ENCODE data around the gene SERINC2. TPM values are rescaled to one million over a fixed set of nuclear protein-coding genes. Genes with fewer than 3 reads are reported as not detected.
"Not testable (repeated sequence)": the region's sequence is repeated elsewhere in the genome, so short reads cannot be mapped to it uniquely, and the experiment has no call there.

Gene SERINC2
- total RNA-seq, 3 donors from 2014 or later = 0.13 to 0.35 (median 0.18) TPM

DNA sequence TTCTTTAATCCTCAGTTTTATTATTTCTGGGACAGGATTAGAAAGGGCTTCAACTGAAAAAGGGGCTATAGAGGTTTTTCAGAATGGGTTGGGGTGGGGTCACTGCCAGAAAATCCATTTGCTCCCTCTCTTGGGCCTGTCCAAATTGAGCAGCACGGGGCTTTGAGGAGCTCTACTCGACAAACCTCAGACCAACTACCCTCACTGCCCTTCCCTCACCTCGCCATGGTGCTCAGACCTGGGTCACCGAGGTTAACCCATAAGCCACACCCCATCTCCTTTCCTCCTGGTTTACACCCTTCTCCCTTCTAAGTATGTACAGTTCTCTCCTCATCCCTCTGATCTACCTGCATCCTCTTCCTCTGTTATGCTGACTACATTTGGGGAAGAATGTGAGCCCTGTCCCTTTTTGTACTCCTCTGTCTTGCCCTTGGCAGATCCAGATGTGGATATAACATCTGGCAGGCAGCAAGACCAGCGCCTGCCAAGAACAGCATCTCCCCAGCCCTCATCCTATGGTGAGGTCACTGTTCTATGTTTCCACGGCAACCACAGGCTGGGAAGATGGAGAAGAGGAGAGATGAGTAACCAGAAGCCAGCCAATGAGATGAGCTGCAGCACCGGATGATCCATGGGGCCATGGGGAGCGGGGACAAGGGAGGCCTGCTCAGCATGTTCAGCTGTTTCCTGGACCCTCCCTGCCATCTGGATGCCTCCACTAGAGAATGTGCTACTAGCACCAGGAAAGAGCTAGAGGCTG, 36.5 kb upstream of the SERINC2 start:
- Mint-ChIP-seq H3K9me3 (no peaks in the 10 kb centered on the region), H3K4me3 (no peak overlapping the region), H3K4me1 (ENCODE audit: low read depth) (peaks cover 13% of the 10 kb centered on the region), H3K27me3 (ENCODE audit: low read depth) (peaks cover 4% of the 10 kb centered on the region), H3K36me3 (ENCODE audit: insufficient read depth) (no peaks in the 10 kb centered on the region)
- no peak for DNase-seq
- no peak for ATAC-seq

DNA sequence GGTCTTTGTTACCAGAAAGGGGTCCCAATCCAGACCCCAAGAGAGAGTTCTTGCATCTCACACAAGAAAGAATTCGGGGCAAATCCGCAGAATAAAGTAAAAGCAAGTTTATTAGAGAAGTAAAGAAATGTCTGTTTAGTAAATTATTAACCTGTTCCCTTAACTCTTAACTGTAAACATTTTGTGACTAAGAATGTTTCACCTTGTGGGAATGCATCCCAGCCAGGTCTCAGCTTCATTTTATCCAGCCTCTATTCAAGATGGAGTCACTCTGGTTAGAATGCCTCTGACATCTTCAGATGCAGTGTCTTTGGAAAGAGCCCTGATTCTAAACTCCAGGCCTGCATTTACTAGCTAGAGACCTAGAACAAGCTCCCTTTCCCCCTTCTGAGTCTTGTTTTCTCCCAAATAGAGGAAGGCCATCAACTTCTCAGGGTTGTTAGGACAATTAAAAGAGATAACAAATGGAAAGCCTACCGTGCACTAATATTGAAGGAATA, 35.6 kb upstream of the SERINC2 start:
- Mint-ChIP-seq H3K9me3 (no peaks in the 10 kb centered on the region), H3K4me1 (ENCODE audit: low read depth) (peaks cover 11% of the 10 kb centered on the region), H3K36me3 (ENCODE audit: insufficient read depth) (no peaks in the 10 kb centered on the region), H3K27me3 (ENCODE audit: low read depth) (peaks cover 10% of the 10 kb centered on the region), H3K4me3 (no peak overlapping the region)
- no peak for ATAC-seq
- no peak for DNase-seq

DNA sequence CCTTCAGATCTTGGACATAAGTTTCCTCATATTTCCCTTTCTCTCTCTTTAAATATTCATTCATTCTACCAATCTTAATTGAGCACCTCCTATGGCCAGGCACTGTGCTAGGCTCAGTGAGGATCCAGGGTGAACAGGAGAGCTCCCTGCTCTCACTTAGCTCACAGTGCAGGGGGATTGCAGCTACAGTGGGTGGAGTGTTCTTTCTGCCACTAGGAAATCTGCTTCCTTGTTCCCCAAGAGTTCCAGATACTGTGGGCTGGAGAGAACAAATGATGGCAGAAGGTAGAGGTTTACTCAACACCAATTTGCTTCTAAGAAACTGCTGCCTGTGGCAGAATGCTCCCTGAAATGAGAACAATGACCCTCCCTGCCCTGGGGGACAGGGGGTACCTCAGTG, 35.0 kb upstream of the SERINC2 start:
- DNase-seq (no peak), ATAC-seq (no peak)
- Mint-ChIP-seq H3K36me3 (ENCODE audit: insufficient read depth) (no peaks in the 10 kb centered on the region), H3K4me3 (no peak overlapping the region), H3K4me1 (ENCODE audit: low read depth) (peaks cover 7% of the 10 kb centered on the region), H3K9me3 (no peaks in the 10 kb centered on the region), H3K27me3 (ENCODE audit: low read depth) (peaks cover 12% of the 10 kb centered on the region)

- no peaks in the 10 kb centered on the region for H3K4me1 Mint-ChIP-seq (ENCODE audit: low read depth)
- ATAC-seq (no peak), DNase-seq (no peak)
- H3K27me3 Mint-ChIP-seq (ENCODE audit: low read depth) = peaks cover 18% of the 10 kb centered on the region
- H3K4me3 Mint-ChIP-seq = no peak overlapping the region
- H3K36me3 Mint-ChIP-seq (ENCODE audit: insufficient read depth) = no peaks in the 10 kb centered on the region
- H3K9me3 Mint-ChIP-seq = no peaks in the 10 kb centered on the region
Measured at GRCh38 chr1:31380181-31380580, 32.8 kb upstream of the SERINC2 start.

GRCh38 chr1:31381394-31382294, 31.4 kb upstream of the SERINC2 start:
- Mint-ChIP-seq H3K4me1 (ENCODE audit: low read depth) (no peaks in the 10 kb centered on the region), H3K36me3 (ENCODE audit: insufficient read depth) (no peaks in the 10 kb centered on the region), H3K4me3 (no peak overlapping the region), H3K9me3 (no peaks in the 10 kb centered on the region), H3K27me3 (ENCODE audit: low read depth) (peaks cover 27% of the 10 kb centered on the region)
- ATAC-seq (no peak), DNase-seq (no peak)

DNA sequence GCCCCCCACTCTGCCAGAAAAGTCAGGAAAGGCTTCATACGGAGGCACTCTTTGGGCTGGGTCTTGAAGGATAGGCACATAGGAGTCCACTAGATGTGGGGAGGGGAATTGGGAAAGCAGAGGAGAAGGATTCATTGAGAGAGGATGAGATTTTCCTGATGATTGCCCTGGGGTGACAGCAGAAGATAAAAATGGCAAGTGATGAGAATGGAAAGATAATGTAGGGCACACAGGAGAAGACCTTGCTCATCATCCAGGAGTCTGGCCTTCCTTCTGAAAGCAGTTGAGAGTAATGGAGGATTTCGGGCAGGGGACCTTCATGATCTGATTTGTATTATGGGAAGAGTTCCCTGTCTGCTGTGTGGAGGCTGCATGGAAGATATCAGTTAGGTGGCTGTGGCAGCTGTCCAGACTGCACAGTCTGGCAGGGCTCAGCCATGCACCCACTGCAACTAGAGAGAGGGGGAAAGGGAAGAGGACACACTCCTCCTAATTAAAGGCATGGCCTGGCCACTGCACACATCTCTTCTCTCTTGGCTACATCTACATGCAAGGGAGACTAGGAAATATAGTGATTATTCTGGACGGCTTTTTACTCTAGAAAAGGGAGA, 30.5 kb upstream of the SERINC2 start:
- peaks cover 33% of the 10 kb centered on the region for H3K27me3 Mint-ChIP-seq (ENCODE audit: low read depth)
- ATAC-seq (no peak), DNase-seq (no peak)
- no peaks in the 10 kb centered on the region for H3K4me1 Mint-ChIP-seq (ENCODE audit: low read depth)
- no peak overlapping the region for H3K4me3 Mint-ChIP-seq
- H3K9me3 Mint-ChIP-seq = no peaks in the 10 kb centered on the region
- H3K36me3 Mint-ChIP-seq (ENCODE audit: insufficient read depth) = no peaks in the 10 kb centered on the region

GRCh38 chr1:31383967-31384366, 29.0 kb upstream of the SERINC2 start:
- ATAC-seq = no peak
- Mint-ChIP-seq H3K4me1 (ENCODE audit: low read depth) (no peaks in the 10 kb centered on the region), H3K36me3 (ENCODE audit: insufficient read depth) (no peaks in the 10 kb centered on the region), H3K9me3 (no peaks in the 10 kb centered on the region), H3K27me3 (ENCODE audit: low read depth) (peaks cover 37% of the 10 kb centered on the region), H3K4me3 (no peak overlapping the region)
- no peak for DNase-seq

- H3K36me3 Mint-ChIP-seq (ENCODE audit: insufficient read depth); H3K9me3 Mint-ChIP-seq; DNase-seq; H3K4me3 Mint-ChIP-seq; H3K4me1 Mint-ChIP-seq (ENCODE audit: low read depth); ATAC-seq: not testable (repeated sequence)
- H3K27me3 Mint-ChIP-seq (ENCODE audit: low read depth) = peaks cover 33% of the 10 kb centered on the region
Measured at GRCh38 chr1:31386576-31387243, 26.3 kb upstream of the SERINC2 start.

DNA sequence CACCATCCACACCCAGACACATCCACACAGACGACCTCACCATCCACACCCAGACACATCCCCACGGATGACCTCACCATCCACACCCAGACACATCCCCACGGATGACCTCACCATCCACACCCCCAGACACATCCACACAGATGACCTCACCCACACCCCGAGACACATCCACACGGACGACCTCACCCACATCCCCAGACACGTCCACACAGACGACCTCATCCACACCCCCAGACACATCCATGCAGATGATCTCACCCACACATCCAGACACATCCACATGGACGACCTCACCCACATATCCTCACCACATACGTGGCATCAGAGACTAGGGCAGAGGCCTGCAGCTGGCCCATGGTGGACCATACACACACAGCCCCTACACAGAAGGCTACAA, 25.4 kb upstream of the SERINC2 start:
- Mint-ChIP-seq H3K4me3 (no peak overlapping the region), H3K4me1 (ENCODE audit: low read depth) (no peaks in the 10 kb centered on the region), H3K9me3 (no peaks in the 10 kb centered on the region), H3K27me3 (ENCODE audit: low read depth) (peaks cover 26% of the 10 kb centered on the region), H3K36me3 (ENCODE audit: insufficient read depth) (no peaks in the 10 kb centered on the region)
- DNase-seq = no peak
- no peak for ATAC-seq

GRCh38 chr1:31389616-31390015, 23.4 kb upstream of the SERINC2 start:
- Mint-ChIP-seq H3K27me3 (ENCODE audit: low read depth) (peaks cover 20% of the 10 kb centered on the region), H3K4me3 (no peak overlapping the region), H3K4me1 (ENCODE audit: low read depth) (peaks cover 4% of the 10 kb centered on the region), H3K9me3 (no peaks in the 10 kb centered on the region), H3K36me3 (ENCODE audit: insufficient read depth) (no peaks in the 10 kb centered on the region)
- no peak for DNase-seq
- ATAC-seq = no peak

DNA sequence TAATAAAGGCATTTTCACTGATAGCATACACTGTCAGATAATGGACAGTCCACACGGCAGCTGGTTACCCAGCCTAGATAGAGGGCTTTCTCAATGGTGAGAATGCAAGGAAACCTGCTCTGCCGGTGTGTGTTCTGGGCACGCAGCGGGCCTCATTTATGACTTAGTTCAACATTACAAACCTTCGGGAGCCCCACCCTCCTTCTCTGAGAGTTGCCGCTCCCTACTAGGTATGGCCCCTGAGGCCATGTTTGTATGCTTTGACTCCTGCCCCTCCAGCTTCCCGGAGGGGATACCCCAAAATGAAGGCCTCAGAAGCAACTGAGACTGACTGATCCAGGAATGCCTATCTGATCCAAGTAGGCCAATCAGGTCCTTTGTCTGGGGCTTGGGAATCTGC, 22.9 kb upstream of the SERINC2 start:
- H3K4me3 Mint-ChIP-seq = no peak overlapping the region
- no peak for ATAC-seq
- no peak for DNase-seq
- H3K9me3 Mint-ChIP-seq = no peaks in the 10 kb centered on the region
- H3K27me3 Mint-ChIP-seq (ENCODE audit: low read depth) = peaks cover 19% of the 10 kb centered on the region
- H3K36me3 Mint-ChIP-seq (ENCODE audit: insufficient read depth) = no peaks in the 10 kb centered on the region
- peaks cover 4% of the 10 kb centered on the region for H3K4me1 Mint-ChIP-seq (ENCODE audit: low read depth)

DNA sequence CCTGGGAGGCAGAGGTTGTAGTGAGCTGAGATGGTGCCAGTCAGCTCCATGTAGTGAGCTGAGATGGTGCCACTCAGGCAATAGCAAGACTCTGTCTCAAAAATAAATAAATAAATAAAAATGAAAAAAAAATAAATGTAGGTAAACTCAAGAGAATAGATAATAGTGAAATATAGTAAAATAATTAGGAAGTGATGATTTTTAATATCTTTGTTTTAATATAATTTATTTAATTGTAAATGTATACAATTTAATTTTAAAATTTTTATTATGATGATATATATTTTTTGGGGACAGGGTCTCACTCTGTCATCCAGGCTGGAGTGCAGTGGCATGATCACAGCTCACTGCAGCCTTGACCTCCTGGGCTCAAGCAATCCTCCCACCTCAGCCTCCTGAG, 19.6 kb upstream of the SERINC2 start:
- H3K4me3 Mint-ChIP-seq = no peak overlapping the region
- ATAC-seq = no peak
- peaks cover 4% of the 10 kb centered on the region for H3K4me1 Mint-ChIP-seq (ENCODE audit: low read depth)
- DNase-seq = no peak
- H3K27me3 Mint-ChIP-seq (ENCODE audit: low read depth) = peaks cover 8% of the 10 kb centered on the region
- H3K9me3 Mint-ChIP-seq = no peaks in the 10 kb centered on the region
- no peaks in the 10 kb centered on the region for H3K36me3 Mint-ChIP-seq (ENCODE audit: insufficient read depth)

- Mint-ChIP-seq H3K4me1 (ENCODE audit: low read depth) (peaks cover 4% of the 10 kb centered on the region), H3K27me3 (ENCODE audit: low read depth) (peaks cover 8% of the 10 kb centered on the region), H3K9me3 (no peaks in the 10 kb centered on the region), H3K36me3 (ENCODE audit: insufficient read depth) (no peaks in the 10 kb centered on the region), H3K4me3 (peak overlapping the region; percentile 78)
- DNase-seq (peak; percentile 74), ATAC-seq (peak; percentile 96 to 98)
Measured at GRCh38 chr1:31394584-31395193, 18.3 kb upstream of the SERINC2 start.
